Fibroblast of mammary gland (primary cell): ENCODE data around the gene MOB4.

Source experiments
- DNase-seq: peaks from one replicate; pipeline ENCODE4 v3.0.0-alpha.2; 2010; ENCODE audit warnings: low read depth
- H3K4me3 ChIP-seq: 2 replicates; pipeline ENCODE4 v1.5.1; 2011; ENCODE audit warnings: low read depth, mild to moderate bottlenecking, low read length, moderate library complexity; ENCODE audit not compliant: control insufficient read depth
- CTCF ChIP-seq: conservative IDR thresholded peaks from 2 replicates; pipeline ENCODE4 v1.5.1; 2011; ENCODE audit warnings: low read depth, low read length, inconsistent platforms; ENCODE audit not compliant: control insufficient read depth, insufficient read depth

MOB4 gene

GRCh38 chr2:197591339-197592072 is 75.6 kb downstream of the MOB4 start:
- DNase-seq: no peak
- no peak for TF ChIP-seq CTCF
- H3K4me3 ChIP-seq: no peak overlapping the region

- no peak overlapping the region for H3K4me3 ChIP-seq
- TF ChIP-seq CTCF: no peak
- DNase-seq: no peak
These were observed 80.9 kb downstream of the MOB4 start for GRCh38 chr2:197596766-197597165.

GRCh38 chr2:197597166-197597565 is 81.3 kb downstream of the MOB4 start:
- no peak for DNase-seq
- no peak for TF ChIP-seq CTCF
- H3K4me3 ChIP-seq: no peak overlapping the region

- H3K4me3 ChIP-seq: no peak overlapping the region
- TF ChIP-seq CTCF: no peak
- DNase-seq: no peak
These were observed 82.6 kb downstream of the MOB4 start for GRCh38 chr2:197598450-197598849.

- TF ChIP-seq CTCF: peak; percentile 48
- H3K4me3 ChIP-seq: no peak overlapping the region
- peak; percentile 71 for DNase-seq
These were observed 83.6 kb downstream of the MOB4 start for GRCh38 chr2:197599285-197599965.

GRCh38 chr2:197600306-197600705 is 84.4 kb downstream of the MOB4 start:
- no peak overlapping the region for H3K4me3 ChIP-seq
- TF ChIP-seq CTCF: no peak
- no peak for DNase-seq

- H3K4me3 ChIP-seq: no peak overlapping the region
- DNase-seq: no peak
- TF ChIP-seq CTCF: no peak
These were observed 85.9 kb downstream of the MOB4 start for GRCh38 chr2:197601726-197602125.
